ENCODE measurements around the gene CCDC181. TPM values are rescaled to one million over a fixed set of nuclear protein-coding genes. Genes with fewer than 3 reads are reported as not detected.

Gene CCDC181
- total RNA-seq, 2 experiments from 2014 or later = not detected

DNA sequence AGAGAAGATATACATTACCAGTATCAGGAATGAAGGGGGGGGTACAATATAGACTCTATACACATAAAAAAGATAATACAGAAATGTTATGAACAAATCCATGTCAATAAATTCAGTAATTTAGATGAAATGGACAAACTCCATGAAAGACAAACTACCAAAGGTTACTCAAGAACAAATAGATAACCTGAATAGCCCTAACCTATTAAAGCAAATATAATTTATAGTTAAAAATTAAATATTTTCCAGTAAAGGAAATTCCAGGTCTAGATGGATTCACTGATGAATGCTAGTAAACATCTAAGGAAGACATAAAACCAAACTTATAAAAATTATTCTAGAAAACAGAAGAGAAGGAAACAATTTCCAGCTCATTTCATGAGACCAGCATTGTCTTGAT is 46.1 kb downstream of the CCDC181 start:
- H3K4me3 Mint-ChIP-seq = no peak overlapping the region
- H3K27me3 Mint-ChIP-seq = no peaks in the 10 kb centered on the region
- no peak overlapping the region for H3K27ac Mint-ChIP-seq
- TF ChIP-seq, protein P1, sequence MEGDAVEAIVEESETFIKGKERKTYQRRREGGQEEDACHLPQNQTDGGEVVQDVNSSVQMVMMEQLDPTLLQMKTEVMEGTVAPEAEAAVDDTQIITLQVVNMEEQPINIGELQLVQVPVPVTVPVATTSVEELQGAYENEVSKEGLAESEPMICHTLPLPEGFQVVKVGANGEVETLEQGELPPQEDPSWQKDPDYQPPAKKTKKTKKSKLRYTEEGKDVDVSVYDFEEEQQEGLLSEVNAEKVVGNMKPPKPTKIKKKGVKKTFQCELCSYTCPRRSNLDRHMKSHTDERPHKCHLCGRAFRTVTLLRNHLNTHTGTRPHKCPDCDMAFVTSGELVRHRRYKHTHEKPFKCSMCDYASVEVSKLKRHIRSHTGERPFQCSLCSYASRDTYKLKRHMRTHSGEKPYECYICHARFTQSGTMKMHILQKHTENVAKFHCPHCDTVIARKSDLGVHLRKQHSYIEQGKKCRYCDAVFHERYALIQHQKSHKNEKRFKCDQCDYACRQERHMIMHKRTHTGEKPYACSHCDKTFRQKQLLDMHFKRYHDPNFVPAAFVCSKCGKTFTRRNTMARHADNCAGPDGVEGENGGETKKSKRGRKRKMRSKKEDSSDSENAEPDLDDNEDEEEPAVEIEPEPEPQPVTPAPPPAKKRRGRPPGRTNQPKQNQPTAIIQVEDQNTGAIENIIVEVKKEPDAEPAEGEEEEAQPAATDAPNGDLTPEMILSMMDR (IDR thresholded peaks at IDR 0.05) = no peak
- no peaks in the 10 kb centered on the region for H3K9me3 Mint-ChIP-seq
- H3K36me3 Mint-ChIP-seq (ENCODE audit: low read depth) = peaks cover 21% of the 10 kb centered on the region
- intact Hi-C loops (cut with micrococcal nuclease) = no loop called here
- no peaks in the 10 kb centered on the region for H3K4me1 Mint-ChIP-seq (ENCODE audit: low read depth)
- DNase-seq (no peak), ATAC-seq (no peak)
- ChIA-PET POLR2A (no interaction called here), CTCF (no interaction called here)

DNA sequence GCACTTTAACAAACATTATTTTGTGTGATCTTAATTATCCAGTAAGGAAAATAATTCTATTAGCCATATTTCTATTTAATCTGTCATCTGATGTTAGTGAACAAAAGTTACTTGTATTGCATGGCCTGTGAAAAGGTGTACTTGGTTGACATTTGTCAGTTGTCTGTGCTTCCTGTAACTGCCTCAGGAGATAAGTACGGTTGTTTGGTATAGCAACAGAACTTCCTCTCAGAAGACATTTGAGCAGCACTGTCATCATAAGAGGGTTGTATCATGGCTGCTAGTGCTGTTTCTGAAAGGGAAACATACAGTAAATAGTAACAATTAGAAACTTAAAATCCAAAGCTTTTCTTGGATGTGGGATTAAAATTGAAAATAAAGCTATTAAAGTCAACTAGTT is 55.9 kb downstream of the CCDC181 start:
- peak overlapping the region; percentile 32 for H3K27ac Mint-ChIP-seq
- intact Hi-C loops (cut with micrococcal nuclease) = no loop called here
- DNase-seq = no peak
- ATAC-seq = no peak
- peaks cover 25% of the 10 kb centered on the region for H3K4me1 Mint-ChIP-seq (ENCODE audit: low read depth)
- no peaks in the 10 kb centered on the region for H3K27me3 Mint-ChIP-seq
- CTCF ChIA-PET = interaction anchor here (1.4 to 3.3 kb wide), 2 partner anchors 23 to 175 kb away, joined by 5 to 11 read pairs; no protein-coding TSS in a partner anchor
- no peak overlapping the region for H3K4me3 Mint-ChIP-seq
- TF ChIP-seq, protein P1 (IDR thresholded peaks at IDR 0.05) = no peak
- H3K36me3 Mint-ChIP-seq (ENCODE audit: low read depth) = peaks cover 18% of the 10 kb centered on the region
- POLR2A ChIA-PET = interaction anchor here (1.0 kb wide), 2 partner anchors 9 to 12 kb away, joined by 3 read pairs; no protein-coding TSS in a partner anchor
- H3K9me3 Mint-ChIP-seq = no peaks in the 10 kb centered on the region

DNA sequence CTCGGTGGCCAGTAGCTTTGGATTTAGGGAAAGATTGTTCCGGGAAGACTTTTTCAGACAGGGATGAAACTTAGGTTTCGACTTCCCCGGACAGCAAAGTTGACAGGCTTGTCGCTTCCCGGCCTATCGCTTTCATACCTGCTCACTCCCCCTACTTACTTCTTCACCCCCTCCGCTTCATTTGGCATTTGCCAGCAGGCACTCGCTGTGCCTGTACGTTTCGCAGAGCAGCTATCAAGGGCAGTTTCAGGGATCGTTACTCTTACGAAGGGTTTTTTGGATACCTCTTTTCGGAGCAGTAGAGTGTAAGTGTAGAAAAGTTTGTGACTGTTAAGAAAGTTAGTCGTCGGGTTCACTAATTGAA is 58.9 kb downstream of the CCDC181 start:
- TF ChIP-seq, protein P1 (IDR thresholded peaks at IDR 0.05) = no peak
- H3K4me1 Mint-ChIP-seq (ENCODE audit: low read depth) = peaks cover 33% of the 10 kb centered on the region
- peak; percentile 13 for ATAC-seq
- H3K9me3 Mint-ChIP-seq = no peaks in the 10 kb centered on the region
- intact Hi-C loops (cut with micrococcal nuclease) = loop anchor here (5.0 to 10.0 kb wide), 4 partner anchors 119 to 1024 kb away; partner anchors contain the start of genes ATP1B1 and SLC19A2
- H3K4me3 Mint-ChIP-seq = no peak overlapping the region
- ChIA-PET CTCF (interaction anchor here (1.1 to 1.8 kb wide), 2 partner anchors 765 to 1002 kb away, joined by 3 to 7 read pairs; no protein-coding TSS in a partner anchor), POLR2A (interaction anchor here (0.7 to 1.8 kb wide), 6 partner anchors 16 to 178 kb away, joined by 3 to 6 read pairs (median 4); partner anchors contain the start of gene CCDC181)
- H3K27ac Mint-ChIP-seq = no peak overlapping the region
- peaks cover 23% of the 10 kb centered on the region for H3K36me3 Mint-ChIP-seq (ENCODE audit: low read depth)
- DNase-seq = peak; percentile 52
- no peaks in the 10 kb centered on the region for H3K27me3 Mint-ChIP-seq

DNA sequence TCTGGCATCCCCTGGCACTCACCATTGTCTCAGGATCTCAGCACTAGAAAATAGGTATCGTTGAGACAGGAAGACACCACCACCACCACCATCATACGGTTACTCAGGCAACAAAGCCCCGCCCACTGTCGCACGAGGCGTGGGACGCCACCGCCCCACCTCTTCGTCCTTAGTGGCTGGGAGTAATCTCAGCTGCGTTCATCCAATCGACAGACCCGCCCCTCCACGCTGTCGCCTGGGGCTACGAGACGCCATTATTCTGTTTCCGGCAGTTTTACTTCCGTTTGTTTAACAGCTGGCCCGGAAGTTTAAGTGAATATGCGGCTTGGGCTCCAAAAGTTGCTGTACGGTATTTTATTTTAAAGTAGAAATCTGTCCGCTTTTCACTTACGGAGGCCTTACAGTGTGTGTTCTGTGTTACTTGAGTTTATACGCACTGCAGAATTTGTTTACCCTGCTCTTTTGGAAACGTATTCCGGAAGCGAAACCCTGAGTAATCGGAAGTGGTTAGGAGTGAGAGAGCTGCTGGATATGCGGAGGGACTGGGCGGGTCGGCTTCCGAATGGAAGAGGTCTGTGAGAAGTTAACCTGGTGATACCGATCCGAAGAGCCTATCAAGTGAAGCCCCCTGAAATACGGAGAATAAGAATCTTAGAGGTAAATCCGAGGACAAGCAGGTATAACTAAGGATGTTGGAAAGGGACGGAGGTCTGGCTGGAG is 59.4 kb downstream of the CCDC181 start, which contains the start of the genes BLZF1 and NME7:
BLZF1 (plus strand) TSS at position 510 of the 720 bp plus-strand sequence. CDS start 1,328 bp downstream, outside the sequence.
NME7 (minus strand) TSS at position 112 of the 720 bp plus-strand sequence; CDS start at position 25, 87 bp downstream.
- peak; percentile 93 for ATAC-seq
- Mint-ChIP-seq H3K4me3 (no peak within 1 kb of the TSS), H3K27me3 (no peaks in the 10 kb centered on the region)

More for the DNA sequence above, 59.4 kb downstream of the CCDC181 start, which contains the start of the genes BLZF1 and NME7:
- CTCF ChIA-PET = interaction anchor here (1.1 to 1.8 kb wide), 2 partner anchors 764 to 1002 kb away, joined by 3 to 7 read pairs; no protein-coding TSS in a partner anchor
- no peak within 1 kb of the TSS for H3K27ac Mint-ChIP-seq
- POLR2A ChIA-PET = interaction anchor here (0.7 to 1.8 kb wide), 6 partner anchors 17 to 179 kb away, joined by 3 to 6 read pairs (median 4); partner anchors contain the start of gene CCDC181
- peak; percentile 99 for DNase-seq
- intact Hi-C loops (cut with micrococcal nuclease) = loop anchor here (5.0 to 10.0 kb wide), 4 partner anchors 119 to 1023 kb away; partner anchors contain the start of genes ATP1B1 and SLC19A2
- TF ChIP-seq, protein P1 (IDR thresholded peaks at IDR 0.05) = no peak
- H3K4me1 Mint-ChIP-seq (ENCODE audit: low read depth) = peaks cover 38% of the 10 kb centered on the region
- peaks cover 19% of the 10 kb centered on the region for H3K36me3 Mint-ChIP-seq (ENCODE audit: low read depth)
- H3K9me3 Mint-ChIP-seq = no peaks in the 10 kb centered on the region
